ENCODE results near the gene DCDC1.

Gene DCDC1

DNA sequence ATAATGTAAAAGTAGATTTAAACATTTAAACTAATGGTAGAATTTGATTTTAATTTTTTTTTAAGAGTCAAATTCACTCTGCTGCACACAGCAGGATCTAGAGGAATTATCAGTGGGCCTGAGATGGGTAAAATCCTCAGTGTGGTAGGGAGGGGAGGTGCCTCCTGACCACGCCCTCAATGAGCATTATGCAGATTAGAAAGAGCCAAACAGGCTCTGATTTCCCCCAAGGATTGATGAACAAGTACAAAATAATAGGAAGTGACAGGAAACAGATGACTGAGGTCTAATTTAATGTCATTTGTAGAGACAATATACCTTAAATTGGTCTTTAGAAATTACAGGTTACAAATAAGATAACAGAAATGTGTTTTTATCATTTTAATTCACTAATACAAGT is 155.2 kb downstream of the DCDC1 start:
- no peak for DNase-seq

DNA sequence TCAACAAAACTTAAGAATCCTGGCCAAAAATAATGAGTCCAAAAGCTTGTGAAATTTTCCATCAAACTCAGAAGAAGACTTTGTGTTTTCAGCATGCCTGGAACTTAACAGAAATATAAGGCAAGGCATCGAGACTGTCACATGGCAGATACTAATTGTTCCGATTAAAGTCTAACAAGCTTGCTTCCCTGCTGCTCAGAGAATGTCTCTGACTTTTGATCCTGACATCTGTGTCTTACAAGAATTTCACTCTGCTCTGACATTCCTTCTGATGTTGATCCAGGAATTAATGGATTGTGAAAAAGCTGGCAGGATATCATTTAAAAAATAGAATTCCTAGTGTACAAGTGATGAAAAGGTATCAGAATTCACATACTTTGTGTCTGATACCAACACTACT is 170.2 kb downstream of the DCDC1 start:
- DNase-seq = no peak

DNA sequence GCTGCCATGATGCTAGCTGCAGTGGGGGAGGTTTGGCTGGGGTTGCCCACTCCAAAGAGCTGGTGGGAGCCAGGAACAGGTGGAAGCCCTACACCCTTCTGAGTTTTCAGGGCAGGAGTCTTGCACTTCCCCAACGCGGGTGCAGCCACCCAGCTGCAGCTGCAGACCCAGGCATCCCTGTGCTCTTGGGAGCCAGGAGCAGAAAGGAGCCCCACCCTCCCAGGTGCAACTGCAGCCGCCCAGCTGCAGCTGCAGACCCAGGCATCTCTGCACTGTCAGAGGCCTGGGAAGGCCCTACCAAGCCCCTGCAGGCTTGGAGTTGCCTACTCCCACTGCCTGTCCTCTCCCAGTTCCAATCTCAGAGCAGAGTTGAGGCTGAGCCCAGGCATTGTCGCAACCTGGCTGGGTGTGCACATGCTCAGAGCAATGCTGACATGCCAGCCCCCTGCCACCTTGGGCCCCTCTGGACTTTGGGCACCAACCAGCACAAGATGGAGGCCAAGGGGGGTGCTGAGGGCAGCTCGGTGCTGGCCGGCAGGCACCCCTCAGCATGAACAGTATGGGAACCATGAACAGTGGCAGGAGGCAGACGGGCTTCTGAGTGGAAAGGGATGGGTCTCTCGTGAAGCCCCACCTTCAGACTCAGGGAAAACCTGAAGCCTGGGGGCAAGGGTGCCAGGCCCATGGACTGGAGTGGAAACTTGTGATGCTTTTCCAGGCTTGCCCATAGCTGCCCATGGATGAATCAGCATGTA is 195.4 kb downstream of the DCDC1 start:
- no peak for DNase-seq

DNA sequence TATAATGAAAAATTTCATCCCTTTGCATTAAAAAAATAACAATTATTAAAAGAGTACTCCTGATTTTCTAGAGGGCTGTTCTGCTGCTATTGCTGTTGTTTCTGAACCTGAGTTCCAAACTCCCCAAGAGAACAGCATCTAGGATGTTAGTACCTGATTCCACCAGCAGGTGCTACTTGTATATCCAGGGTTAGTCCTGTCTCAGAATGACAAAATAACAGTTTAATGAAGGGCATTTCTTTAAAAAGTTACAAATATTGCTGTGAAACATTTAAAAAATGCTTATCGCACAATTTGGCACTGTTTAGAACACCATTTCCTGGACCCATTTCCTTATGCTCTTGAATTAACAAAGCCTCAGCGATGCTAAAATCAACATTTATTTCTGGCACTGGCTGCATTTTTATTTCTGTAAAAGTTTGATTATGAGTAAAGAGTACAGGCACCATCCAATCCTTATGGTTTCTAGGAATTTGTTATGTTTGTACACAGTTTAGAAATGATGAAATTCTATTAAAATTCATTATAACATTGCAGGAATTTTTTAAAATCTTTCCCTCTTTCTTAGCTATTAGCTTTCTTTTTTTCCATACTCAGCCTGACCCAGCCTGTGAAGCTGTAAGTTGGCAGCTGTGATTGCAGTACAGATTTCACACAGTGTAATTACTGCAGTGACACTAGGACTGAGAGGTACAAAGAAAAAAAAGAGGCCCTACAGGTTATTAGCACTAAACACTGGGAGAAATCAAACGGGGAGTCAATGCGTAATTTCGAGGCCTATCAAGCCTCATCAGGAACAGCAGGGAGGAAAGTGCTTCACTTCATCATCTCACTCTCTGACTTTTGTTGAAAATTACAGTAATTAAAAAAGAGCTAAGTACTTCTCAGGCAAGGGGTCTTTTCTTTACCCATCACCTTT is 208.8 kb downstream of the DCDC1 start:
- no peak for DNase-seq

DNA sequence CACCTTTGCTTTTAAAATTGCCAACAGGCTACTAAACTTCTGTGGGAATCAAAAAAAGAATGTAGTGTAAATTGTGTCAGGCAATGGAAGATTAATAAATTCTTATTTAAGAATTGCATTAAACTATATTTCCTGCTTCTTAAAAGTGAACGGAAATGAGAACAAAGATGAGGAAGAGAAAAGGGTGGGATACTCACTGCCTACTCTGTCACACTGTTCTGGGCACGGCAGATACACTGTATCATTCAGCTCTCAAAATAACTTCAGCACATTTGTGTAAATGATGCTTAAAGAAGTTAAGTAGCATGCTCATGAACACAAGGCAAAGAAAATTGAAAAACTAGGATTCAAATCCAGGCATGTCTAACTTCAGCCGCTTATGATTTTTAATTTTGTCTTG is 218.7 kb downstream of the DCDC1 start:
- no peak for DNase-seq

DNA sequence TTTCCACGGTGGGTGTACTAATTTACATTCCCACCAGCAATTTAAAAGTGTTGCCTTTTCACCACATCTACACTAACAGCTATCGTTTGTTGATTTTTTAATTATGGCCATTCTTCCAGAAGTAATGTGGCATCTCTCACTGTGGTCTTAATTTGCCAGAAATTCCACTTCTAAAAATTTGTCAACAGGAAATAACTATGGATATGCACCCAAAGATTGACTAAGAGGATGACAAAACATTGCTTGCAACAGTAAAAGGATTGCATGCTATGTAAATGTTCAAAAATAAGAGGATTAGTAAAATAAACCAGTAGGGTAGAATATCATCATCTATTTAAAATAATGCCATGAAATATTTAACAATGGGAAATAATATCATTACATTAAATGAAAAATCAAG is 219.5 kb downstream of the DCDC1 start:
- DNase-seq = no peak

DNA sequence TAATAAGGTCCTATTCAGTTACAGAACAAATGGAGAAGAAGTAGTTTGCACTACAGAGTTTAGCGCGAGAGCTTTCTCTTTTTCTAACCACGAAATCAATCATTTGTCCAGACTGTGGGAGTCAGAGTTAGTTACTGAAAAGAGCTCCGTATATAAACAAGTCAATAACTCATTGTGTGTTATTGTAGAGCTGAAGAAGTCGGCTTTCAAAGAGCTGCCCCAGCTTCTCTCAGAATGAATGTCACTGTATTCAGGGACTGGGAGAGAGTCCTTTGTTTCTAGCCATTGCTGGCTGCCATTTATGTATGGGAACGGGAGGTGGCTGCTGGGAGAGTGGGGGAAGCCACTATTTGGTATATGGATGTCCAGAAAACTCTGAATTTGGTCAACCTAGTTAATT is 227.8 kb downstream of the DCDC1 start:
- no peak for DNase-seq

DNA sequence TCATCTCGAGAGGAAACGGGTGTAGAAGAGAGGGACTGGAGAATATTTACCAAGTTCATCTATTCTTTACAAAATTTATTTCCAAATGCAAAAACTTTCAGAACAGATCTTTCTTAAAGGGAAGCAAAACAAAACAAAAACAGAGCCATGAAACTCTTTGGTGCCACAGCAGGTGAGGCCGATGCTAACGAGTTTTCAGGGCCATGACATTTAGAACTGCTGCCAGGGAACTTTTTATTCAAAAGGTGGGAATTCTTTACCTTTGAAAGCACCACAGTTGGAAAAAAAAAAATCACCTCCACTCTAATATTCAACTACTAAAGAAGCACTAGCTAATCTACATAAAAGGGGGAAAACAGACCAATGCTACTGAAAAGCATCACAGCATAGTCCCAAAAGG is 230.1 kb downstream of the DCDC1 start:
- no peak for DNase-seq

DNA sequence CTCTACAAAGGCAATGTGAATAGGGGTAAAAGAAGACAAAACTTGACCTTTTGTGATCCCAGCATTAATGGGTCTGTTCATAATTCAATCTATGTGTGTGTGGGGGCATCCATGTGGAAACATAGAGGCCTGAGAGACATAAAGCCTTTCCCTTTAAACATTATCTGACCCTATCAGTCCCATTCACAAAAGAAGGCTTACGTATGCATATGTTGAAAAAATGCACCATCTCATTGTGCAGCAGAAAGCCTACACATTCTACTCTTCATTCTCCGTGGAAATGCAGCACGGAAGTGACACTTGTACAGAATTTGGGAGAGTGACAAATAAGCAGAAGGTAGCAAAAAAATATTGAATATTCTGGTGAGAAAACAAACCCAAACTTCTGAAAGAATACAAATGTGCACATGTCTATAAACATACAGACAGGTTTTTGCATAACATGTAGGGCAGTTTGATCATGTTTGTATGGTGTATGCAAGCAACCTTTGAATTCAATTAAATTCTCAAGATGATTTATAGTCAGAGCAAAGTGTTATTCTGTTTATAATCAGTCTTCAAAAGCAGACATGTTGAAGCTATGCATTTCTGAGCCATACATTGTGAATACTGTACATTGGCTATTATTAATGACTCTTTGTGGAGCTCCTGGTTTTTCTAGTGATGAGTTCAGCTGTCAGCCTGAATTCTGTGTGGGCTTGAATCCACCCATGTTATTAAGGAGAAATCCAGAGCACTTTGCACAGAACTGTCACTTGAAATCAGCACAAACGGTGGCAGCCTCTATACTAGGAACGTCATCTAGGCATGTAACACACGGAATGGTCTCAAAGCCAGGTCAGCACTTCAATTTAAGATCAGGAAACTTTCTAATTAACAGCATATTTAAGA is 236.8 kb downstream of the DCDC1 start:
- no peak for DNase-seq

DNA sequence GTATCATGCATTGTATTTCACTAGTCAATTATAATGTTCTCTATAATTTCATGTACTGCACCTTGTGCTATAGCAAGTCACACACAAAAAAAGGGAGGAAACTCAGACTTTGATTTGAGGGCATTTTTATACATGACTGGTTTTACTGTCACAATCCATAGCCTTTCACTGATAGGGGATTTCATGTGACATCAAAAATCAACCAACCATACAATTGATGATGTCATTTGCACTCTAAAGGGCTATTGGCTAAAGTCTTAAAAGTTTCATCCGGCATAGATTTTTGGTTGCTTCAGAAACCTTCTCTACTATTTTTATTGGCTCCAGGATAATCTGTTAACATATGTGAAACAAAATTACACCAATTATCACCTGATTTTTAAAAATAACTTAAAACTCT is 237.8 kb downstream of the DCDC1 start:
- DNase-seq = no peak

DNA sequence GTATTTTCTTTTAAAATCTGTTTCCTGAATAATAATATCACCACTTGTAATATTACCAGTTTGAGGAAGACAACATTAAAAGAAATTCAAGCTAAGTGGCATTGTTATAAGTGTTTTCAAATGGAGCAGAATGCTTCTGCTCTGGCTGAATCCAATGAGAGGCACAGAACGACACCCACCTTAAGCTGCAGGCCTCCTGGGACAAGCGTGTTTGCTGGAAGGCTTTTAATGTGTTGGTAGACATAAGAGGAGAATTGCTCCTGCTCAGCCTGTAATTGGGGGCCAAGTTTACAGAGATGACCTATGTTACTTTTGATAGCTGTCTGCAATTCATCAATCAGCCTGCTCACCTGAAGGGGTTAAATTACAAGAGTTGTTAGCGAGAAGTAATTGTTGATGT is 242.2 kb downstream of the DCDC1 start:
- DNase-seq = no peak

DNA sequence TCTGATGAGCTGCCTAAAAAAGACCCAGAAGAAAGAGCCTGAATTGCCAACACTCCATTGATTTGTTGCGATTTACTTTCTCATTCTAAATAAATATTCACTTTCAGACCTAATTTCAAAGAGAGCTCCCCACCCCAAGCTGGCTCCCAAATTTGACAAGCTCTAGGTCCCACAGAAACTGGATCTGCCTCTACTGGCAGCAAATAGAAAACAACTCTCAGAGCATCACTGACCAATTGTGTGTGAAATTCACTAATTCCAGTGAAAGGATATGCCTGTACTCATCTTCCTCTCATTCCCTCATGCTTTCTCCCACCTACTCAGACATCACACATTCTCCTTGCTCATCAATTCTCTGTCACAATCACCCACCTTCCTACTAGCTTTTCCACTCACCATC is 249.1 kb downstream of the DCDC1 start:
- DNase-seq = no peak

DNA sequence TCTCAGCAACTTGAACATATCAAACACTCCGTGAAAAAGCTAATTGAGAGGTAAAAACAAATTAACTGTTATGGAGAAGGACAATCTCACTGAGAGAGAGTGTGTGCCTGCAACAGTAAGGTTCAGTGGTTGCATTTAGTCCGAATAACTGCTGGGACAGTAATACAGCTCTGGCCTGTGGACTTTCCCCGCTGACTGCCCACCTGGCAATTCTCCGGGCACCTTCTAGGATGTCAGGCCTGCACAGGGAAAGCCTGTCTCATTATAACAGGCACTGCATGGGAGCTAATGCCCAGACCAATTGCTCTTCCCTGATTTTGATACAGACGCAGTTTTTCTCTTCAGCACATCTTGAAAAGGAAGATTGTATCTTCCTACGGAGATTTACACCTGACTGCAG is 251.0 kb downstream of the DCDC1 start:
- DNase-seq = no peak

DNA sequence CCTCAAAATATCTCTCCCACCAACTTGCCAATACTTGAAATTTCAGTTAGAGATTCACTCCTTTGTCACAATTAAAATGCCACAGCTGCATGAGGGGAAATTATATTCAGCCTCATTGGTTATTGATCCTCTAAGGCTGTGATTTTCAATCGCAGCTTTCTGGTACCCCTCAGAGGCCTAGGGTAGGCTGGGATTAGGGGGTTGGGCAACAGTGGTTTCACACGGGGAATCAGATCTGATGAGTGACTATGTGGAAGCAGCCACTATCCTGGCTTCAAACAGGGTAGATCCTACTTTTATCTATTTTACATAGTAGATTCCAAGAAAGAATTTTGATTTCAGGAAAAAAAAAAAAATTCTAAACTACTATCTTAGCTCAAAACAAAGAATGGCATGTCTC is 252.5 kb downstream of the DCDC1 start:
- DNase-seq = no peak

DNA sequence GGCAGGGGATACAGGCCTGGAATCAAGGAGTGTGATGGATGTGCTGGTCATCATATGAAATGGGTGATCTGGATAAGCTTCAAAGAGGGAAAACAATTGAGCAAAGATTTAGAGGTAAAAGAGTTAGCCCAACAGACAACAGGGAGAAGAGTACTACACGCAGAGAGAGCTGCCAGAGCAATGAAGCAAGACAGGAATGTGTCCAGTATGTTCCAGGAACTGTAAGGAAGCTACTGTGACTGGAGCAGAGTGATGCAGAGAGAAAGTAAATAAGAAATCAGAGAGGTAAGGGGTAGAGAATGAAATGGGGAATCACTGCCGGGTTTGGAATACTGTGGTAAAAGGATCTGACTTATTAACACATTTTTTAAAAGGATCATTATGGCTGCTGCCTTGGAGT is 255.1 kb downstream of the DCDC1 start:
- DNase-seq = no peak

DNA sequence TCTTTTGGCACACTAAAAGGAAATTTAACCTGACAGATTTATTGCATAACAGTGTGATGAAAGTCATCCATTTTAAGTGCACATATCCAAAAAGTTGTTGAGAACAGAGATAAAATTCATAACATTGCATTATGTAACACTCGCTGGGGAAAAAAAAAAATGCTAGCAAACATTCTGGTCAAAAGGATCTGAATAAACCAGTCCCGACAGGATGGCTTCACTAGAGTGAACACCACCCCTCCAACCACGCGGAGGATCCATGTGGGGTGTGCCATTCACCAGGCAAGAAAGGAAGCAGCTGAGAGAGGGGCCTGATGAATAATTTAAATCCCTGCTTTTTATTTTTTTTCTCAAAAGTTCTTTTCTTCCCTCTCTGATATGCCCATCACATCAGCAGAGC is 258.7 kb downstream of the DCDC1 start:
- DNase-seq = no peak

DNA sequence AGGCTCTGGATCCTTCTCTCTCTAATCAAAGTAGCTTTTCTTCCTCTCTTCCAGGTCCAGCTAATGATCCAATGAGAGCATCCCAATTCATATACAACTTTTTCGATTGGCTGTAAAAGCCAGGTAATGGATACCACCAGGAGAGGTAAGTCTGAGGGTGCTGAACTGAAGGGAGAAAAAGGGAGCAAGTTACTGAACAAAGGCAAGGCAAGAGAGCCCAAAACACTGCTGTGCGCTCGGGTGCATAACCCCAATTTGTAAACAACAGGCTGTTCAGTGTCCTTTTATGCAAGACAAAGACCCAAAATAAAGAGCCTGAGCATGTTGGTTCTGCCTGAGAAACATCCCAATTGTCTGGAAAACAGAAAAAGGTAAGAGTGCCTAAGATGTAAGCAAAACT is 260.1 kb downstream of the DCDC1 start:
- DNase-seq = no peak

DNA sequence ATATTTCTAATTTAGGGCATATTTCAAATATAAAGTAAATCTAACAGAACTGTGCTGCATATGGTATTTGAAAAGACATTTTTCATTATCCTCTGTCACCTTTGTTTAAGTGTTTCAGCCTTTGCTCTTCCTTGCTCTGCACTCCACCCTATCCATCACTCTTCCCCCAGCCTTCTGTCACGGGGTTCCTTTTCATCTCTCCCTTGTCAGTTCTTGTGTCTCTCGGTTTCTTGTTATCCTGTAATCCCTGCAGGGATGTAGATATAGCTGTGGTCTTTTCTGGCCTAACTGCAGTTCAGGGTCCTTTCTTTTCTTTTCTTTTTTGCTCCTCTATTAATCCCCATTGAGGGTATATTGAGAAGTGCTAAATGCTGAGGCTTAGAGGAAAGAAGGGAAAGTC is 261.9 kb downstream of the DCDC1 start:
- no peak for DNase-seq

DNA sequence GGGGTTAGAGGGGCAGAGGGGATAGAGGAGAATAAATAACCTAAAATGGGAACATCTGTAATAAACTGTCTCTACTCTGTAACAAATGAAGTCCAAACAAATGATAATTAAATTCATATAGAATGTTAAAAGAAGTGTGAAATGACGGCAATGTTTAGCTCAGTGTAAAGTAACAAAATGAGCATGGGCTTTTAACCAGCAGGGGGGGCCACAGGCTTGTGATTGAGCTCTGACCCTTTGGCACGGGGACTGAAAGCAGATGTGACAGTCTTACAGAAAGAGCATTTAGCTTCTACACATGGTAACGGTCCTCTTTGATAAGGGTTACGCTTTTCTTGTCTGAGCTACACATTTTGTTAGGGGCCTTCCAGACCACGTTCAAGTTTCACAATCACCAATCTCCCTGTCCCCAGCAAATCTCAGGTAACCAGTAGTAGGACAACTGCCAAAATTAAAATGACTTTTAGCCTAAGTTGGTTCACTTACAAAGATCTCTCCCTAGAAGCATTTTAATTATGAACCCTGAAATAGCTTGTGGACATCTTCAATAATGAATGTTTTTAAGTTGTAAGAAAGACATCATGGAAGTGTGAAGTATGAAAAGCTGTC is 262.5 kb downstream of the DCDC1 start:
- peak; percentile 7 for DNase-seq

DNA sequence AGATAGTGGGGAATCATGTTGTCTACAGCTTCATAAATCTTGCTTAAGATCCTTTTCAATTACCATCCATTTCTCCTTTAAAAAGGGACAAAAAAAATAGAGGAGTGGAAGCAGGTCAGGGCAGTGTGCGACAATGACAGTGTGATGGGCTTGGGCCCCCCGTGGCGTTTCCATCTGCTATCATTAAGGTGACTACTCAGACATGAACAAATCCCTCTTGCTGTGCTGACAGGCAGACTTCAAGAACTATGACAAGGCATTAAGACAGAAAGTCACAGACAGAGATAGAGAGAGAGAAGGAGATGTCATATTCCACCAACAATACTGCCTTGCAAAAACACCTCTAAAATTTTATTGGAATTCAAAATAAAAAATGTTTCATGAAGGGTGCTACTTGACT is 263.2 kb downstream of the DCDC1 start:
- no peak for DNase-seq

DNA sequence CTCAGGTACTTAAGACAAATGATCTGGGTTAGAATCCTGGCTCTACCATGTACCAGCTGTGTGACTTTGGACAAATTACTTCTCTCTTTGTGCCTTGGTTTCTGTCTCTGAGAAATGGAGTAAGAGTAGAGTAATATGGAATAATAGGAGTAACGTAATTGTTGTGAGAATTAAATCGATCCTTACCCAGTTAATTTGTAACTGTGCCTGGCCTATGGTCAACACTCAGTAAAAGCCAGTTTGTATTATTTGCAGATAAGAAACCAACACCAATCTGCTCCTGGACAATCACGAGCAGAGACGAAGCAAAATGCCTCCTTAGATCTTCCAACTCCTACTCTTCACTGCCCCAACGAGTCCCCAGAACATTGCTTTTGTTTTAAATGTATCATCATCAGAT is 266.7 kb downstream of the DCDC1 start:
- no peak for DNase-seq

DNA sequence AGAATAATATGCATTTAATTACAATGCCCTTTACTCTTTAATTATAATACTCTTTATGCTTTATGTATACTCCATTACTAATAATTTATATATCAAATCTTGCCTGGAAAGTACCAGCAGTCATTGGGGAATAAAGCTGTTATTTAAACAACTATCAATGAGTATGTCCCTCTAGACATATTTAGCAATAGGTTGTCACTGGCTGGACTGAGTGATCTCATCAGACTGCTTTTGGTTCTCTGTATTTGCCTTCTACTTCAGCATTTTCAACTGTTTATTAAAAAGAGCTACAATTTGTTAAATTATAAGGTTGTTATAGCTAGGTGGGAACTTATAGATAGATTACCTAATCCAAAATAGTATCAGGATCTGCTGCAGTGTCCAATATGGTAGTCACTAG is 267.2 kb downstream of the DCDC1 start:
- DNase-seq = no peak

Data from CD4-positive, alpha-beta T cell treated with Interleukin-1 beta for 1 hour (primary cell).